Stimulated activated CD8-positive, alpha-beta memory T cell treated with anti-CD3 and anti-CD28 coated beads, Interleukin-15, amount 100 ng/mL, for 4 hours (primary cell): ENCODE data around the gene MUC4.
"Not testable (repeated sequence)": the region's sequence is repeated elsewhere in the genome, so short reads cannot be mapped to it uniquely, and the experiment has no call there.

Source experiments
- DNase-seq, 2 donors: peaks; one replicate each; pipeline ENCODE4 v3.0.0-alpha.2; 2020; ENCODE audit warnings: low read depth in 2 of 2

MUC4 gene

DNA sequence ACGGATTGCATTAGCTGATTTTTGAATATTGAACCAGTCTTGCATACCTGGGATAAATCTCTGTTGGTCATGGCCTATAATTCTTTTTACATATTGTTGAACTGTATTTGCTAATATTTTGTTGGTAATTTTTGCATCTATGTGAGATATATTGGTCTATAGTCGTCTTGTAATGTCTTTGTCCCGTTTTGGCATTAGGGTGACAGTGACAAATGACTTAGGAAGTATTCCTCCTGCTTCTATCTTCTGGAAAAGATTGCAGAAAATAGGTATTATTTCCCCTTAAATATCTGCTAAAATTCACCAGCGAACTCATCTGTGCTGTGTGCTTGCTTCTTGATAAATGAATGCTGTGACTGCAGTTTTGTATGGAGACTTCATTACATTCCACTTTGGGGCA is 67.3 kb downstream of the MUC4 start:
- no peak for DNase-seq

DNA sequence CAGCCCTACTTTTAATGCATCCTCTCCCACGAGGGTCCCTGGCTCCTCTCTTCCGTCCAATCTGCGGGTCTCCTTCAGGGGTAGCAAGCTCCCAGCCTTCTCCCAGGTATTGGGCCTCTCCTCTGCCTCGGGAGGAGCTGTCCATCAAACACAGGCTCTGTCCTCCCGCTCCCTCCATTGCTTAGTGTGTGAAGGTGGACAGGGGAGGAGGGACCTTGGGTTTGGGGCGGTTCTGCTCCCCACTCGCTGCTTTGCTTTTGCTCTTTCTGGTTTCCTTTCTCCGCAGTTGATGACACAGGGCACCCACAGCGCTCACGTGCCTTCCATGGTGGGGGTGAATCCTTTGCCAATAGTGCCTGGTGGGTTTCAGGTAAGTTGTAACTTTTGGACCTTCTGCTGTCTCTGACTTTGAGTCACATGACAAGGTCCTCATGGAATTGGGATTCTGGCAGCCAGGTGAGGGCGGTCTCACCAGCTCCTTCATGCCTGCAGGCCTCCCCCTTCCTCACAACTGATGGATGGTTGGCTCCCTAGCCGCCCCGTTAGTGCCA is 72.1 kb downstream of the MUC4 start:
- no peak for DNase-seq

DNA sequence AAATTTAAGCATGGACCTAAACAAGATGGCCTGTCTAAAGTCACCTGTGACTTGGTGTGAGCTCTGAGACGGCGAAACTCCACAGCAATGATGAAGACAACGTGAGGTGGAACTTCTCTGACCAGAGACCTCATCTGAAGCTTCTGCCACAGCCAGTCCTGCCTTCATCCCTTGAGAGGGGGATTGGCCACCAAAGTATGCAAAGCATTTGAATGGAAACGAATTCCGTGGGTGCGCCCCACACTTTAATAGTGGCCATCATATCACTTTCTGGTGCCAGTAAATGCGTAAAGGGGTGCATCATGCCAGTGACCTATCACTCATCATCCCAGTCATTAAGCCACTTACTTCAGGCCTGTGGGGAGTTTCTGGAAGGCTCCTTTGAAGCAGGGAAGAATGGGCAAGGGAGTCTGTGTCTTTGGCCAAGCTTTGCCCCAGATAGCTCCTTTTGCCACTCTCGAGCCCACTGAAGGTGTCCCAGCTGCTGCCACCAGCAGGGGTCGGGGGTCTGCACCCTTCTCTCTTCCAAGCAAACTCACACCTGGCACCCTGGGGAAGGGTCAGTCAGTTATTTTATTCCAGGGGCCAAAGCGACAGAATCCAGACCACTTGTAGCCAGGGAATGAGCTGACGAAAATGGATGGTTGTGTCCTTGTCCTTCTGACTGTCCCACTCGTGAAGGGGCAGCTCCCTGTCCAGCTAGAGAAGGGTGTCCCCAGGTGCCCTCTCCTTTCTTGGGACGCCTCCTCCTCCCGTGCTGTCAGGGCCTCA is 73.3 kb downstream of the MUC4 start:
- DNase-seq: no peak

DNA sequence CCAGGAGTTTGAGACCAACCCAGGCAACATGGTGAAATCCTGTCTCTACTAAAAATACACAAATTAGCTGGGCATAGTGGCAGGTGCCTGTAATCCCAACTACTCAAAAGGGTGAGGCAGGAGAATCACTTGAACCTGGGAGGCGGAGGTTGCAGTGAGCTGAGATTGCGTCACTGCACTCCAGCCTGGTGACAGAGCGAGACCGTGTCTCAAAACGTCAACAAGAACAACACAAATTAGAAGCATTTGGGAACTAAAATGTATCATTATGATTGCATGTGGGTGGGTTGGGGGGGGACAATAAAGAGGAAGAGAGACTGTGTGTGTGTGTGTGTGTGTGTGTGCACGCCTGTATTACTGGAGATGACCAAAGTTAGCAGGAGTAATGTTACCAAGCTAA is 73.9 kb downstream of the MUC4 start:
- DNase-seq: not testable (repeated sequence)

DNA sequence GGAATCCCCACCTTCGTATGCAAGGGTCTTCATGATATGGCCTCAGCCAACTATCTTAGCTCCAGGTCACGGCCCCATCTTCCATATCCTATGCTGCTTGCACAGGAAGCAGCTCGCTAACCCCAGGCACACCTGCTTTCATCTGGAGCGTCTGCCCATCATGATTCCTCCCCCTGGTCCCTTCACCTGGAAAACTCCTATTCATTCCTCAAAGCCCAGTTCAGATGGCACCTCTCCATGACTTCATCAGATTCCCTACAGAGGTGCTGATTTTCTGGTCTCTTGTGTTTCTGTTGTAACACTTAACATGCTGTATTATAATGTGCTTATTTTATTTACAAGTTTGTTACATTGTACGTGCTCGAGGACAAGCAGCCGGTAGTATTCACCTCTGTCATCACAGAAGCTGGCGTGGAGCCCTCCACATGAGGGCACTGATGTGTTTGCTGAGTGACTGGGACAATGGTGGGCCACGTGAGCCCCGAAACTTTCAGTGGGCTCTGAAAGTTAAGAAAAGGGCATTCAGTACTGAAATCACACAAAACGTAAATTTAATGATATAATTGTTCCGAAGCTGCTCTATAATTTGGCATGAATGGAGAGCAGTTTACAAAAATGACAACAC is 74.8 kb downstream of the MUC4 start:
- DNase-seq: no peak

DNA sequence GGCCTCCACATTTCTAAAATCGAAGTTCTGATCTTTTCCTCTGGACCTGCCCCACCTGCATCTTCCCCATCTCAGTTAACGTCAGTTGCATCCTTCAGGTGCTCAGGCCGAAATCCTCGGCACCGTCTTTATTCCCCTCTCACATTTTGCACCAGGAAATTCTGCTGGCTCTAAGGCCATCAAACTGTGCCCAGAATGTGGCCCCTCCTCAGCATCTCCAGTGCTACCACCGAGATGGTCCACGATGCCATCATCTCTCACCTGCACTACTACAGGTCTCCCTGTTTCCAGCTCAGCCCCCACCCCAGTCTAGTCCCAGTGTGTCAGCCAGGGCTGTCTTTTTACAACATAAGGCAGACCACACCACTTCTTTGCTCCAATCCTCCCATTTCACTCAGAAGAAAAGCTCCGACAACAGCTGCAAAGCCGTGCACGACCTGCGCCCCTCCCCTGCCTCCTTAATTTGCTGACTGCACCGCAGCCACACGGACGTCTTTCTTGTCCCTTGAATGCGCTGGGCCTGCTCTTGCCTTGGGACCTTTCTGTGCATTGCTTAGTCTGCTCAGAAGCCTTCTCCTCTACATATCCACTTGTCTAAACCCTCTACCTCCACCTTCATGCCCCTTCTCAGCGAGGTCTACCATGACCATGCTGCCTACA is 76.6 kb downstream of the MUC4 start:
- DNase-seq: no peak

DNA sequence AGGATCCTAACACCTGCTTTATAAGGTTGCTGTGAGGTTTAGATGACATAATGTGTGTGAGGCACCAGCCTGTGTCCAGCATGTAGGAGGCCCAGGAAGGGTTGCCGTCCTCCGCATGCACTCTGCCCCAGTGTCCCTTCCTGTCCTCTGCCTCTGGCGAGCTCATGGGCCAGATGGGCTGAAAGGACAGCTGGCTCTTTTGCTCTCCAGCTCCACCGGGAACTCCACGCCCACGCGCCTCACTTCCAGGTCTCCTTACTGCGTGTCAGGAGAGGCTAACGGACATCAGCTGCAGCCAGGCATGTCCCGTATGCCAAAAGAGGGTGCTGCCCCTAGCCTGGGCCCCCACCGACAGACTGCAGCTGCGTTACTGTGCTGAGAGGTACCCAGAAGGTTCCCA is 78.8 kb downstream of the MUC4 start:
- DNase-seq: no peak

DNA sequence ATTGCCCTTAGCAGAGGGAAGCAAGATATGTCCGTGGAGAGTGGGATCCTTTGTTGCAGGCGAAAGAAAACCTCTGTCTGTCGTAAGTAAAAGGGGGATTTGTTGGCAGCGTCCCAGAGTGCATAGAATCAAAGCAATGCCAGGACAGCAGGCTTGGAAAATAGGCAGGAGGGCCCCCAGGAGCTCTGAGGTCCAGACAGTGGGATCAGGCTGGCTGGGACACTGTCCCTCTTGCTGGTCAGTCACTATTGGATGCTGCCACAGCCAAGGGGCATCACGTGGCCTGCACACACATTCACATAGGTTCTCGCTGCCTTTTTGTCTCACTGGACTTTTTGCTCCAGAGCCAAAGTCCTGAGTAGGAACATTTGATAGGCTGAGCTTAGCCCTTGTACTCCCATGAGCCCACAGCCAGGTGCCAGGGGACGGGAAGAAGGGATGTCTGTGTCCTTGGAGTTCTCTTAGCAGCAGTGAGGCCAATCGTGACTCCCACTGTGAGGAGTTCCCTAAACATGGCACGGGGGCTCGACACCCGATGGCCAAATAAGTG is 80.3 kb downstream of the MUC4 start:
- no peak for DNase-seq

DNA sequence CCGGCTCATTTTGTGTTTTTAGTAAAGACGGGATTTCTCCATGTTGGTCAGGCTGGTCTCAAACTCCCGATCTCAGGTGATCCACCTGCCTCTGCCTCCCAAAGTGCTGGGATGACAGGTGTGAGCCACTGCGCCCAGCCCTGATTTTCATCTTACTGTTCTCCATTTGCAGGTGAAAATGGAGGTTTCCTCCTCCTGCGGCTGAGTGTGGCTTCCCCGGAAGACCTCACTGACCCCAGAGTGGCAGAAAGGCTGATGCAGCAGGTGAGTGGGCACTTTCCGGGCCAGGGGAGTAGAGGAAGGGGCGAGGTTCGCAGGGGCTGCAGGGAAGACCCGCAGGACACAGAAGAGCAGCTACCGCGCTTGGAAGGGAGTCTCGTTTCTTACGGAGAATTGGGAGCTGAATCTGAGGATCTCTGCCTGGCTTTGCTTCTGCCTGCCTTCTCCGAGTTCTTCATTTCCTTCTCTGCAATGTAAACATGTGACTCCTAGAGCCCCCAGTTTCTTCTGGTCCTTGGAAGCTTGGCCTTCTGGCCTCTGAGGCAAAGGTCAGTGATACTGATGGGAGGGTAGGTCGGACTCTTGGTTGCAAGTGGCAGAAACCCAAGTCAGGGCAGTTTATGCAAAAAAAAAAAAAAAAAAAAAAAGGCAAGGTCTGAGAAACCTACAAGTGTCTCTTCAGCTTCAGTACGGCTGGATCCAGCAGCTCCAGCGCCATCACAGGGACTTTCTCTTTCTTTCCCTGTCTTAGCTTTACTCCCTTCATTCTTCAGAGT is 82.1 kb downstream of the MUC4 start:
- DNase-seq: no peak

DNA sequence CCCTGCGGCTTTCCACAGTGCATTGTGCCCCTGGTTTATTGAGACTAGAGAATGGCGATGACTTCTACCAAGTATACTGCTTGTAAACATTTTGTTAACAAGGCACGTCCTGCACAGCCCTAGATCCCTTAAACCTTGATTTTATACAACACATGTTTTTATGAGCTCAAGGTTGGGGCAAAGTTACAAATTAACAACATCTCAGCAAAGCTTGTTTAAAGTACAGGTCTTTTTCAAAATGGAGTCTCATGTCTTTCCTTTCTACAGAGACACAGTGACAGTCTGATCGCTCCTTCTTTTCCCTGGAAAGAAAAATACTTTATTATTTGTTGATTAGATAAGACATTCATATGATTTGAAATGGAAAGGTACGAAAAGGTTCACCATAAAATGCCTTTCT is 82.9 kb downstream of the MUC4 start:
- not testable (repeated sequence) for DNase-seq

DNA sequence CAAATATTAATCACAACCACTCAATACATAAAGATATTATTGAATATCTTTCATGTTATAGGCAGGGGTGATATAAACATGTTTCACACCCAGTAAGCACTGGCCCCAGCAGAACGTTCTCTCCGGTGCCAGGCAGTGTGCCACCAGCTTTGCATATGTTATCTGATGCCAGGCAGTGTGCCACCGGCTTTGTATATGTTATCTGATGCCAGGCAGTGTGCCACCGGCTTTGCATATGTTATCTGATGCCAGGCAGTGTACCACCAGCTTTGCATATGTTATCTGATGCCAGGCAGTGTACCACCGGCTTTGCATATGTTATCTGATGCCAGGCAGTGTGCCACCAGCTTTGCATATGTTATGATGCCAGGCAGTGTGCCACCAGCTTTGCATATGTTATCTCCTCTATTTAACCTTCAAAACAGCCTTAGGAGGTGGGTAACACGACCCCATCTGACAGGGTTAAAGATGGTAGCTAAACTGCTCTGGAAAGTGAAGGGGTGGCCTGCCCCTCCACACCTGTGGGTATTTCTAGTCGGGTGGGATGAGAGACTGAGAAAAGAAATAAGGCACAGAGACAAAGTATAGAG is 84.0 kb downstream of the MUC4 start:
- DNase-seq: no peak

DNA sequence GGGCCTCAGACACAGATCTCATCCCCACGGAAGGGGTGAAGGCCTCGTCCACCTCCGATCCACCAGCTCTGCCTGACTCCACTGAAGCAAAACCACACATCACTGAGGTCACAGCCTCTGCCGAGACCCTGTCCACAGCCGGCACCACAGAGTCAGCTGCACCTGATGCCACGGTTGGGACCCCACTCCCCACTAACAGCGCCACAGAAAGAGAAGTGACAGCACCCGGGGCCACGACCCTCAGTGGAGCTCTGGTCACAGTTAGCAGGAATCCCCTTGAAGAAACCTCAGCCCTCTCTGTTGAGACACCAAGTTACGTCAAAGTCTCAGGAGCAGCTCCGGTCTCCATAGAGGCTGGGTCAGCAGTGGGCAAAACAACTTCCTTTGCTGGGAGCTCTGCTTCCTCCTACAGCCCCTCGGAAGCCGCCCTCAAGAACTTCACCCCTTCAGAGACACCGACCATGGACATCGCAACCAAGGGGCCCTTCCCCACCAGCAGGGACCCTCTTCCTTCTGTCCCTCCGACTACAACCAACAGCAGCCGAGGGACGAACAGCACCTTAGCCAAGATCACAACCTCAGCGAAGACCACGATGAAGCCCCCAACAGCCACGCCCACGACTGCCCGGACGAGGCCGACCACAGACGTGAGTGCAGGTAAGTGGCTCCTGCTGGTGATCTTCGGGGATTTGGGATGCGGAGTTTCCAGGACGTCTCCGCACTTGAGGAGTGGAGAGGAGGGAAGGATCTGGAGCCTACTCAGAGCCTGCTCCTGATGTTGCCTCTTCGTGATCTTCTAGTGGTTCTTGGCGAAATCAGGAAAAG is 85.6 kb downstream of the MUC4 start:
- DNase-seq: not testable (repeated sequence)

DNA sequence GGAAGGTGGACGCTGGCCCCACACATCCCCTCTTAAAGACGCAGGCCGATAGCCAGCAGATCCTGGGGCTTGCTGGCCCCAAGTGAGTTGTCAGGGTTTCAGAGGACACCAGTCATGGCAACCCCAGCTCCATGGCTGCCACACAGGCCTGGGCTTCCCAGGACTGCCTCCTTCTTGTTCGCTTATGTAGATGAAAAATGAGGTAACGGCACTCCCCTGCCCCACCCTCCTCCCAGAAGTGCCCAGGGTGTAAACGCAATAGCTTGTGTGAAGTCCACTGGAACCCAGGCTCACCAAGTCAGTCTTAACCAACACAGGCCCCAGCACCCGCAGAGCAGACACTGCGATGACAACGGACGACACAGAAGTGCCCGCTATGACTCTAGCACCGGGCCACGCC is 87.4 kb downstream of the MUC4 start:
- not testable (repeated sequence) for DNase-seq

DNA sequence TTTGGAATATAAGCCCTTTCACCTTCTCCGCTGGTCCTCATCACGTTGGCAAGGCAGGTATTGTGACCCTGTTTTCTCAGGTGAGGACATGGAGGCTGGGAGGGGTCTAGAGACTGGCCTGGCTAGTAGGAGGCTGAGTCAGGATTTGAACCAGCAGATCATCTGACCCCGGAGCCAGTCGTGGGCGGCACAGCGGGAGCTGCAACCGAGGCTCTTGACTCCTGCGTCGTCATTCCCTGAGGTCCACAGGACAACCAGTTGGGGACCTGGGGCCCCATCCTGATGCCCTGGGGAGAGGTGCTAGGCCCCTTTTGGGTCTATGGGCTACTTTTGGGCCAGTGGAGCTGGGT is 88.8 kb downstream of the MUC4 start:
- not testable (repeated sequence) for DNase-seq

DNA sequence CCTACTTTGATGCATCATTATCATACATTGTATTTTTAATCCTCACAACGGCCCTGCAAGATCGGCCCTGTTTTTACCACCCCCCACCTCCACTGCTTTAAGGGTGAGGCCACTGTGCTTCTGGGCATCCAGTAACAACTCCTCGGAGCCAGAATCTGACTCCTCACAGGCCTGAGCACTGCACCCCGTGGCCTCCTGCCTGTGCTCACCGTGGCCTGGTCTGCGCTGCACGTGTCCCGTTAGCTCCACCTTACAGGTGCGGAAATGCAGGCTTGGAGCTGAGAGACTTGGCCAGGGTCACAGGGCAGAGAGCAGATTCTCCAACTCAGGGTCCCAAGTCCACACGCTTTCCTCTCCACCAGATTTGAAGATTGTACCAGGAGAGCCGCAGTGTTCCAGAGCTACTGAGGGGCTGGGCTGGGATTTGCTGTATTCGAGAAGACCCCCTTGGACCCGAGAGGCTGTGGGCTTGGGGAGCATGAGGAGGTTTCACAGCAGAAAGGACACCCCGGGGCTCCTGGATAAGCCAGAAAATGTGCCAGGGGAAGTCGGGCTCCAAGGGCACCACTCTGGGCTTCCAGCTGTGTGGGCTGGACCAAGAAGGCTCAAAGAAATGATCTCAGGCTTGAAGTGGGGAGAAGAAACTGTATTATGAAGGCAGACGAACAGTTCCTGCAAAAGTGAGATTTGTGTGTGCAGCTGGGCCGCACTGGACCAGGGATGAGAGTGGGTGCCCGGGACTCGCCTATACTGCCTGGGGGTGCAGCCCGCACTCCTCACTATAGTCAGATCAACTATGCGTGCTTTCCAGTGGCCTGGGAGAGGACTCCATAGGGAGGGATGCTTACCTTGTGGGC is 89.4 kb downstream of the MUC4 start:
- not testable (repeated sequence) for DNase-seq

DNA sequence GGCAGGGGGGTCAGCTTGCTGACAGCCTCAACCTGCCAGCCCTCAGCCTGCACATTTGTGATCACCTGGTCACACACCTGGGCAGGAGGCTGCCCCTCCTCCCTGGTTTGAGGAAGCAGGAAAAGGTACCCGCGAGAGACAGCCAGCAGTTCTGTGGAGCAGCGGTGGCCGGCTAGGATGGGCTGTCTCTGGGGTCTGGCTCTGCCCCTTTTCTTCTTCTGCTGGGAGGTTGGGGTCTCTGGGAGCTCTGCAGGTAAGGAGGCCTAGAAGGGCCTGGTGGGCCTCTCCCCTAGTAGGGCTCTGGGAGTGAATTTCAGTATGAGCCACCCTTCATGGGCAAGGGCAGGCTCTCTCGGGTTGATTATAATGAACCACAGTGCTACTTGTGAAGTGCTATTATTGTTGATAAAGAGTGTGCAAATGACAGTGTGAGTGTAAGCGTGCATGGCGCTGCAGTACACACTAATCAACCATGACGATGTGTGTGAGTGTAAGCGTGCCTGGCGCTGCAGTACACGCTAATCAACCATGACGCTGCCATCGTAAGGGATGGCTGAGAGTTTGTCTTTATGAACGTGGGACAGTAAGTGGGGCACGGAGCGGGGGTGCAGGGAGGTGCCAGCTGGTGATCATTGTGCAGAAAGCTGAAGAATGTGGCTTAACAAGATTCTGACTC is 90.8 kb downstream of the MUC4 start, which contains the start of gene MUC20:
MUC20 (plus strand) TSS at position 148 of the 676 bp plus-strand sequence; CDS start at position 178, 30 bp downstream.
- DNase-seq: not testable (repeated sequence)

DNA sequence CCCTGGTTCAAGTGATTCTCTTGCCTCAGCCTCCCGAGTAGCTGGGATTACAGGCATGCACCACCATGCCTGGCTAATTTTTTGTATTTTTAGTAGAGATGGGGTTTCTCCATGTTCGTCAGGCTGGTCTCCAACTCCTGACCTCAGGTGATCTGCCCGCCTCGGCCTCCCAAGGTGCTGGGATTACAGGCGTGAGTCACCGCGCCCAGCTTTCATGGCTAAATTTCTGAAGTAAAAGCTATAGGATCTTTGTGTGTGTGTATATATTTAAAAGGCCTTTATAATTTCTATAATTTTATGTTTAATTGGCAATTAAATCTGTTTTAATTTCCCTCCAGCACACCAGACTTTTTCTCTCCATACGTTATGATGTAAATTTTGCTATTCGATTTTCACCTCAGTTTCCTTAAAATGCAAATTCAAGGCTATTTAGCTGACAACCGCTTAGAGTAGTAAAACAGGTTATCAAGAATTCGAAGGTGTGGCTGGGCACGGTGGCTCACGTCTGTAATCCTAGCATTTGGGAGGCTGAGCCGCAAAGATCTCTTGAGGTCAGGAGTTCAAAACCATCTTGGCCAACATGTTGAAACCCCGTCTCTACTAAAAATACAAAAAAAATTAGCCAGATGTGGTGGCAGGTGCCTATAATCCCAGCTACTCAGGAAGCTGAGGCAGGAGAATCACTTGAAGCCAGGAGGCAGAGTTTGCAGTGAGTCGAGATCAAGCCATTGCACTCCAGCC is 92.0 kb downstream of the MUC4 start:
- not testable (repeated sequence) for DNase-seq

DNA sequence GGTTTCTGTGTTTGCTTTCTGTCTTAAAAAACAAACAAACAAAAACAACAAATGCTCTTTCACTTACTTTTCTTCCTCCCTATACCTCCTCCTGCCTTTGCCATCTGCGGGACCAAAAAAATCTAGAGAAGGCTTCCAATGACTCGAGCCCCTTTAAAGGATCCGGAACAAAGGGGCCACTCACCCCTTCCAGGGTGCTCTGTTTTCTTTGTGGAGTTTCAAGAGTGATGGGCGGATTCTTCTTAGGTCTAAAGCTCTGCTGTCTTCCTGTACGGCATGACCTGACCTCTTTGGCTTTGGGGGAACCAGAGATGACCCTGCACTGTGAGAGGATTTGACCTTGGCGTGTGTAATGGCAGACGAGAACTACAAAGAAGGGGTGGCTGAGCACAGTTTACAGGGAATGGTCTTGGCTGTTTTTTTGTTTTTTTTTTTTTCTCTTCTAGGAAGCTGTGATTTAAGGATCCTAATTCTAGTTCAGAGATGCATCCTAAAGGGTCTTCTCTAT is 93.2 kb downstream of the MUC4 start:
- no peak for DNase-seq
